B cell (primary cell): ENCODE measurements around the gene GOSR2. TPM values are rescaled to one million over a fixed set of nuclear protein-coding genes. Genes with fewer than 3 reads are reported as not detected.

Source experiments
- ATAC-seq: fragments of 200-7000 bp; cut with Tn5 transposase; one replicate; pipeline ENCODE4 v1.10.0; 2021; ENCODE audit warnings: low read depth, mild to moderate bottlenecking, moderate number of reproducible peaks, moderate library complexity
- CTCF ChIA-PET: fragments of 350-600 bp; sonication (Branson Sonifier 250); formaldehyde crosslinking; loops from one replicate; lab custom pipeline; 2021; ENCODE audit warnings: antibody characterized with exemption, inconsistent platforms; lab: Charles Lee
- POLR2A ChIA-PET: fragments of 350-600 bp; sonication (Branson Sonifier 250); formaldehyde crosslinking; loops from one replicate; lab custom pipeline; 2021; ENCODE audit warnings: antibody characterized with exemption; lab: Charles Lee
- DNase-seq: peaks from one replicate; pipeline ENCODE4 v3.0.0; 2013
- H2AFZ ChIP-seq: 2 replicates; pipeline ENCODE4 v1.6.1; 2012; ENCODE audit warnings: mild to moderate bottlenecking, low read depth, low read length; ENCODE audit not compliant: insufficient read depth, poor library complexity, severe bottlenecking
- H3K27ac ChIP-seq, 2 donors: 1 replicate in 1 of 2; 2 replicates in 1 of 2; pipeline ENCODE4 v1.5.1; 2012 to 2013; ENCODE audit warnings: low read length in 2 of 2, mild to moderate bottlenecking in 2 of 2, moderate library complexity in 1 of 2
- H3K27me3 ChIP-seq, 4 experiments: fragments of 200-600 bp in 1 of 4; sonication (generic) in 1 of 4; replicated peaks in 1 of 4; 1 replicate in 2 of 4; 2 replicates in 2 of 4; pipeline versions ENCODE4 v1.6.1 to v1.7.0; 2013 to 2016; ENCODE audit warnings: low read length in 3 of 4, mild to moderate bottlenecking in 2 of 4, mixed read lengths in 1 of 4, moderate library complexity in 1 of 4; ENCODE audit not compliant: insufficient read depth in 4 of 4, control insufficient read depth in 3 of 4; ENCODE audit errors: control extremely low read depth in 1 of 4
- H3K36me3 ChIP-seq, 2 experiments: replicated peaks in 1 of 2; 1 replicate in 1 of 2; 2 replicates in 1 of 2; pipeline versions ENCODE4 v1.6.1 to v1.7.1; 2013; ENCODE audit warnings: low read length in 1 of 2; ENCODE audit not compliant: insufficient read depth in 2 of 2, control insufficient read depth in 1 of 2; ENCODE audit errors: control extremely low read depth in 1 of 2, extremely low read depth in 1 of 2
- H3K4me1 ChIP-seq, 2 donors: fragments of 200-600 bp in 1 of 2; sonication (generic) in 1 of 2; 1 replicate in 1 of 2; 2 replicates in 1 of 2; pipeline versions ENCODE4 v1.5.1 to v1.6.1; 2013 to 2017; ENCODE audit warnings: low read length in 2 of 2; ENCODE audit not compliant: control insufficient read depth in 2 of 2, insufficient read depth in 2 of 2
- H3K4me2 ChIP-seq: replicated peaks from 2 replicates; pipeline ENCODE3; 2012; ENCODE audit warnings: mild to moderate bottlenecking, low read depth, low read length; ENCODE audit not compliant: poor library complexity, severe bottlenecking
- H3K4me3 ChIP-seq, 5 experiments: fragments of 200-600 bp in 1 of 5; sonication (generic) in 1 of 5; 1 replicate in 3 of 5; 2 replicates in 2 of 5; pipeline versions ENCODE4 v1.5.1 to v1.7.0; 2011 to 2016; ENCODE audit warnings: low read length in 4 of 5, mild to moderate bottlenecking in 4 of 5, low read depth in 2 of 5, control low read depth in 1 of 5, moderate library complexity in 1 of 5; ENCODE audit not compliant: insufficient read depth in 1 of 5; ENCODE audit errors: control extremely low read depth in 1 of 5, extremely low read depth in 1 of 5
- H3K79me2 ChIP-seq: fragments of 200-600 bp; sonication (generic); one replicate; pipeline ENCODE4 v1.6.0; 2016; ENCODE audit warnings: low read length; ENCODE audit not compliant: control insufficient read depth, insufficient read depth
- H3K9ac ChIP-seq: fragments of 200-600 bp; sonication (generic); 2 replicates; pipeline ENCODE4 v1.6.1; 2017; ENCODE audit warnings: mild to moderate bottlenecking, low read length, moderate library complexity
- H3K9me3 ChIP-seq, 3 donors: one replicate each; pipeline versions ENCODE4 v1.6.1 to v1.7.1; 2013; ENCODE audit warnings: low read length in 2 of 3; ENCODE audit not compliant: control insufficient read depth in 2 of 3, insufficient read depth in 1 of 3; ENCODE audit errors: control extremely low read depth in 1 of 3
- H4K20me1 ChIP-seq: 2 replicates; pipeline ENCODE4 v1.6.0; 2012; ENCODE audit warnings: mild to moderate bottlenecking, low read length; ENCODE audit not compliant: insufficient read depth, control insufficient read depth, poor library complexity, severe bottlenecking
- H3K27ac Mint-ChIP-seq: one replicate; pipeline ENCODE4 v1.8.0; 2021; ENCODE audit warnings: mixed read lengths
- H3K27me3 Mint-ChIP-seq: one replicate; pipeline ENCODE4 v1.8.0; 2021; ENCODE audit warnings: mixed read lengths
- H3K4me1 Mint-ChIP-seq: one replicate; pipeline ENCODE4 v1.8.0; 2021; ENCODE audit warnings: mixed read lengths
- H3K4me3 Mint-ChIP-seq: one replicate; pipeline ENCODE4 v1.8.0; 2021; ENCODE audit warnings: mixed read lengths
- H3K9me3 Mint-ChIP-seq: one replicate; pipeline ENCODE4 v1.8.0; 2022; ENCODE audit warnings: mixed read lengths; ENCODE audit not compliant: insufficient read depth
- CTCF ChIP-seq: fragments of 200-600 bp; IDR thresholded peaks from one replicate; pipeline ENCODE4 v1.8.0; 2022; ENCODE audit warnings: antibody characterized with exemption, mild to moderate bottlenecking
- EZH2 ChIP-seq: IDR thresholded peaks from 2 replicates; pipeline ENCODE4 v1.6.1; 2012; ENCODE audit warnings: borderline replicate concordance, low read depth, mild to moderate bottlenecking, moderate library complexity, low read length; ENCODE audit not compliant: insufficient read depth, poor library complexity, severe bottlenecking
- WGBS: methylation state at CpG from one replicate; pipeline ENCODE4 v1.1.5; 2013; ENCODE audit warnings: missing lambda C conversion rate; ENCODE audit not compliant: insufficient coverage; 5-methylcytosine and 5-hydroxymethylcytosine counted together
- intact Hi-C: fragments of 100-400 bp; cut with micrococcal nuclease; formaldehyde crosslinking; loops from one replicate; pipeline ENCODE4 v1.10.0; 2022
- polyA plus RNA-seq: library from polyadenylated mRNA; depleted of rRNA; stranded (reverse); fragments of >200 nt; gene quantifications from 2 replicates; pipeline ENCODE4 v1.2.3, GENCODE V29; 2012
- total RNA-seq, 2 donors: library from RNA; stranded (reverse); fragments of 120-200 nt in 1 of 2; gene quantifications; 1 replicate in 1 of 2; 2 replicates in 1 of 2; pipeline versions ENCODE4 v1.2.3 to v1.2.4, GENCODE V29; 2013 to 2022

The GOSR2 gene
- total and polyA plus RNA-seq, 2 donors (not counting 1 experiment from before 2014, with no cell fraction given), result 33.2 to 91.0 TPM

GRCh38 chr17:46942441-46943217 lies 19.7 kb downstream of the GOSR2 start:
- POLR2A ChIA-PET, result interaction anchor here (0.6 kb wide), 2 partner anchors 40 to 59 kb away, joined by 3 to 6 read pairs; no protein-coding TSS in a partner anchor
- Histone ChIP-seq H3K27ac (no peak overlapping the region), H3K9me3 (peaks cover 0 to 8% (median 0%) of the 10 kb centered on the region in 3 donors), H3K36me3 (peaks cover 0 to 28% of the 10 kb centered on the region in 2 experiments), H3K4me2 (no peak overlapping the region), H3K9ac (no peak overlapping the region), H2AFZ (no peak overlapping the region), H3K4me3 (no peak overlapping the region), H3K27me3 (no peaks in the 10 kb centered on the region), H3K79me2 (no peaks in the 10 kb centered on the region), H3K4me1 (peaks cover 5 to 19% of the 10 kb centered on the region in 2 donors), H4K20me1 (no peaks in the 10 kb centered on the region)
- peak; percentile 60 for ATAC-seq
- TF ChIP-seq CTCF, result peak; percentile 80
- no peak for TF ChIP-seq EZH2
- Mint-ChIP-seq H3K27me3 (no peaks in the 10 kb centered on the region), H3K4me3 (no peak overlapping the region), H3K4me1 (peaks cover 17% of the 10 kb centered on the region), H3K9me3 (no peaks in the 10 kb centered on the region), H3K27ac (peak overlapping the region; percentile 32)
- intact Hi-C loops, result loop anchor here (1.0 to 5.0 kb wide), 2 partner anchors 59 to 100 kb away; no protein-coding TSS in a partner anchor
- CTCF ChIA-PET, result interaction anchor here (0.6 to 3.6 kb wide), 25 partner anchors 8 to 1350 kb away, joined by 3 to 41 read pairs (median 5); no protein-coding TSS in a partner anchor
- WGBS, result 66% methylated on average over 10 of the region's 10 CpGs
- peak; percentile 64 for DNase-seq

GRCh38 chr17:46943218-46943500 lies 20.2 kb downstream of the GOSR2 start:
- Mint-ChIP-seq H3K27me3 (no peaks in the 10 kb centered on the region), H3K4me1 (peaks cover 17% of the 10 kb centered on the region), H3K27ac (no peak overlapping the region), H3K4me3 (no peak overlapping the region), H3K9me3 (no peaks in the 10 kb centered on the region)
- ATAC-seq, result no peak
- TF ChIP-seq CTCF (no peak), EZH2 (no peak)
- no peaks in the 10 kb centered on the region for H4K20me1 ChIP-seq
- H3K4me3 ChIP-seq, result no peak overlapping the region
- peak overlapping the region; percentile 17 for H3K4me2 ChIP-seq
- DNase-seq, result no peak
- no peak overlapping the region for H2AFZ ChIP-seq
- no peaks in the 10 kb centered on the region for H3K79me2 ChIP-seq
- no peaks in the 10 kb centered on the region for H3K27me3 ChIP-seq
- 23% methylated on average over 2 of the region's 2 CpGs for WGBS
- peaks cover 5 to 19% of the 10 kb centered on the region in 2 donors for H3K4me1 ChIP-seq
- H3K27ac ChIP-seq, result no peak overlapping the region
- CTCF ChIA-PET, result interaction anchor here (0.7 to 3.6 kb wide), 21 partner anchors 8 to 676 kb away, joined by 3 to 41 read pairs (median 5); no protein-coding TSS in a partner anchor
- POLR2A ChIA-PET, result no interaction called here
- H3K9me3 ChIP-seq, result peaks cover 0 to 8% (median 0%) of the 10 kb centered on the region in 3 donors
- H3K36me3 ChIP-seq, result peaks cover 0 to 25% of the 10 kb centered on the region in 2 experiments
- intact Hi-C loops, result loop anchor here (5.0 kb wide), 1 partner anchor 101 kb away; no protein-coding TSS in a partner anchor
- H3K9ac ChIP-seq, result no peak overlapping the region
